SIG-M5 (cell line): ENCODE measurements around the gene FAM114A2.
"Not testable (repeated sequence)": the region's sequence is repeated elsewhere in the genome, so short reads cannot be mapped to it uniquely, and the experiment has no call there.

ENCODE experiments used
- DNase-seq: peaks from one replicate; lab custom pipeline; 2025; lab: John Stamatoyannopoulos, UW

The FAM114A2 gene

DNA sequence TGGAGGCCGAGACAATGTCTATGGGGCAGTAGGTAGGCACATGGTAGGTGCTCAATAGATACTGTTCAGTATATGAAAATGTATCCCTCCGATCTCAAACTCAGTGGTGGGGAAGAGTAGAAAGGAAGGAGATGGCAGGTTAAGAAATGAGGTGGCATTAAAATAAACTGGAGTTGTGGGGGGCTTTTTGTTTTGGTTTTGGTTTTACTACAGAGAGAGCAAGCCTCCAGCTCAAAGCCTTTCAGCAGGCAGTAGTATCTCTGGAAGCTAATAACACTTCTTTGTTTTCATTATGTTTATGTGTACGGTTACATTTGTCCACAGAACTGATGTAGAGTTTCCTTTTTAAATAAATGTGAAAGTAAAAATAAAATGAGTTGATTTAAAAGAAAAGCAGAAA, 8.6 kb upstream of the FAM114A2 start:
- DNase-seq: no peak

DNA sequence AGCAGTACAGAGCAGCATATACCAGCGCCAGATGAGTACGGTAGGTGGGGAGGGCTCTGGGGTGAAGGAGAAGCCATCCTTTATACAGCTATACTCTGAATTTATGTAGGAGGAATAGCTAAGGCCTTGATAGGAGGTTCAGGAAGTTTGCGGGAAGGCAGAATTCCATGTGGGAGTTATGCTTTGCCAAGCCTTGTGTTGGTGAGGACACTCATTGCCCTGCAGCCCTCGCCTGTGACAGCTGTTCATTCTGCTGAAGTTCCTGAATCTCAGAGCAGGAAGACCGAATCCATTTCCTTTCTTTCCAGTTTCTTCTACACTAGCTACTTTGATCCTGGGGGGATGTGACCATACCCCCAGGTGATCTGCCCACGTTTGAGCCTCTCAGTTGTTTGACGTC, 7.8 kb upstream of the FAM114A2 start:
- no peak for DNase-seq

DNA sequence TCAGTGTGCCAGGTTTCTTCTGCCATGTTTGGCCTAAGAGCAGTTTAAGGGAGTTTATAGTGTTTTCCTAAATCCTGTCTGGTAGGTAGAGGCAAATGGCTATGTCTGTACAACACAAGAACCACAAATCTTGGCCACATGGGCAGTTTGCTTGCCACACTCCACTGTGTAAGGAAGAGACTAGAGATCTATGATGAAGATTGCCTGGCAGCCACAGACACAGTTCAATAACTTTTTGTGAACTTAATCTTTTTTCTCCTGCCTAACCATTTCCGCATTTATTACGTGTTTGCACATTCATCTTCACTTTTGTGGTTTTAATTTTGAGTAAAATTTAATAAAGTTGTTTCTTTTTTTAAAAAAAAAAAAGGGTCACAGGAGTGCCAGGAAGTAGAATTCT, 5.9 kb upstream of the FAM114A2 start:
- DNase-seq: no peak

DNA sequence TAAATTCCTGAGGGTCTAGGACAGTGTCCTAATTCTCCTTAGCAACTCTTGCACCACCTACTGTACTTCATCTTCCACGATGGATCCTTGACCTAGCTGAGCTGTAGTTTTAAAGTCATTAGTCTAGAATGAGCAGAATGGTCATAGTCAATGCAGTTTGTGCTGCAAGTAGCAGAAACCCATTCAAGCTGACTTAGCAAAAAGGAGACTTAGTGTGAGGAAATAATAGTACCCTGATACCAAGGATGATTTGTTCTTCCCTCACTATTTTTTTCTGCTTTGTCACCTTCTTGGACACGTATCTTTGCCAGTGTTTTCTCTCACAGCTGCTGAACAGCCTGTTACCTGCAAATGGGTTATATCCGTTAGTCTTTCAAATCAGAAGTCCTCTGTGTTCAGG, 5.4 kb upstream of the FAM114A2 start:
- no peak for DNase-seq

DNA sequence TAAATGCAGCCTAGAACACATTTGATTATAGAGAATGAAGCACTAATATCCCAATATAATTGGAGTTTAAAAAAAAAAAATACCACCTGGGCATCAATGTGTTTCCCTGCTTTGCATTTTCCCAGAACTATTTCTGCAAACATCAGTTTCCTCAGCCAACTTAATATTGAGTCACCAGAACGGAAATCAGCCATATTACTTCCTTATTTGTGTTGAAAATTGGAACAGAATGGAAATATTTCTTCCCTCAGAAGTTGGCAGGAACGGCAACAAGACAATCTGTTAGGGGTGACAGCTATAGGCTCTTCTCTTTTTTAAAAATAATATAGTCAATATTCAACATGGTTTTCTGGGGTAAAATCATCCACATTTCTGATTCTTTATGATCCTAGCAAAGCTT, 4.1 kb upstream of the FAM114A2 start:
- no peak for DNase-seq

DNA sequence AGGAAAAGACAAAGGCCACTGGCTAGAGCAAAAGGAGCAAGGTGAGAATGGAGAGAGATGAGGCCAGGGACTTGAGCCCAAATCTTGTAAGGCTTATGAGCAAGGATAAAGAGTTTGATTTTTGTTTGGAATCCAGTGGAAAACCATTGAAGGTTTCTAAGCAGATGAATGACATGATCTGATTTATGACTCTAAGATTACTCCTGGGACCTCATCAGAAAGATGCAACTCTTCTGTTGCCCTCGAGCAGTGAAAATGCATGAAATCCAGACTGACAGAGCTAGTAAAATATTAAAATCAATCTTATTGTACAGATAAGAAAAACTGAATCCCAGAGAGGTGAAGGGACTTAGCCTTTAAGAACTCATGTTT, 734 bp upstream of the FAM114A2 start:
- no peak for DNase-seq

DNA sequence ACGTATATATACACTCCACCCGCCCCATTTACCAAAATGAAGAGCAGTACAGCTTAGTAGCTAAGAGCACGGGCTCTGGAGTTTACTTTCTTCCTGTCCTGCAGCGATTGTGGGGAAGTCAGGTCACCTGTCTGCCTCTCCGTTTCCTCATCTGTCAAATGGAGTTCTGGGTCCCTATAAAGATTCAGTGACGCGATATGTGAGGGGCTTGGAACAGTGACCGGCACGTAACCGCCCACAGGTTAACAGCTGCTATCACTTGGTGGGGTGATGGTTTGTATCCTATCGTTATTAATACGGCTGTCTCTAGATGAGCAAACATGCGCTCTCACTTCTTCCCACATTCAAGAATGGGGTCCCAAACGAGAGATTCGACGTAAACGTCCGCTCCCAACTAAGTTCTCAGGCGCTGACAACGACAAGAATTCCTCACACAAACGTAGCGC, 426 bp downstream of the FAM114A2 start:
- no peak for DNase-seq

DNA sequence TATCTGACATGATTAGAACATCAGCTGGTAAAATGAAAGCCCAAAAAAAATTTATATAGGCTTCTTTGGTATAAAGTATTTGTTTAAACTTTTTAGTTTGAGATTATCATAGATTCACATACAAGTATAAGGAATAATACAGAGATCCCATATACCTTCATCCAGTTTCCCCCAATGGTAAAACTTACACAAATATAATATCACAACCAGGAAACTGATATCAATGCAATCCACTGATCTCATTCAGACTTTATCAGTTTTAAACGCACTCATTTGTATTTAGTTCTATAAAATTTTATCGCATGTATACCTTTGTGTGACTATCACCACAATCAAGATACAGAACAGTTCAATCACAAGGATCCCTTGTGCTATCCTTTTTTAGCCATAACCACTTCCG, 3.8 kb downstream of the FAM114A2 start:
- DNase-seq: no peak

DNA sequence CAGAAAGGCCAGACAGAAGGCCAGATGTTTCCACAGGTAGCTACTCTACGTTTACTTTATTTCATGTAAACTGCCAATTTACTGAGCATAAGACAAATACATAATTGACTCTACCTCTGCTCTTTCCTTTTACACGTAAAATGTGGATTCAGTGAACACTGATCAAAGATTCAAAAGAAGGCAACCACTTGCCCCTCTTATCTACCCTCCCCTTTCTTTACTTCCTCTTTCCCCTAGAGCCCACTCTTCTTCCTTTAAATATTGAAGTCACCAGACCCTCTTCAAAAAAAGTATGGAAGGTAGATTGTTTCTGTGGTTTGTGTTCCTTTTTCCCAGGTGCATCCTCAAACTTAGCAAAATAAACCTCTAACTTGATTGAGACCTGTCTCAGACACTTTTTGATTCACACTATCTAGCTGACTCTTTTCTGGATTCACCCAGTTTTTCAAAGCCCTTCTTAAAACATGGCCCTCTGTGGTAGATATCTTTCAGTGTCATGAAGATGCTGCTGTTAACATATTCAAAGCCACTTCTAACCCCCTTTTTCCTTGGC, 6.7 kb downstream of the FAM114A2 start:
- no peak for DNase-seq

DNA sequence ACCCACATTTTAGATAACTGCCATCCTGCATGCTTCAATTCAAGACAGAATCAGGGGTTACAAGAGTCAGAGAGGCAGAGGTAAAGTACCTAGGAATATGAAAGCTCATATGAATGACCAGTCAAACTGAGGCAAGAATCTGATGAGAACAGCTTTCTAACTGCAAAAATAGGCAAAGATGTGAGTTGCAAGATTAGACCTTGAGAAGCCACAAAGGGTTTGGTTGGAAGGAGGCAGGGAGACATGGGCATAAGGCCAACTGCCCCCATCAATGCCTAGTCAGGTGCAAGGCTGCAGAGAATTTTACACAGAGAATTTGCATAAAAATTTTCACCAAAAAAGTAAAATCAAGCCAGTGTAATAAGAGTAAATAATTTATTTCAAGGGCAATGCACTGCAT, 12.8 kb downstream of the FAM114A2 start:
- no peak for DNase-seq

DNA sequence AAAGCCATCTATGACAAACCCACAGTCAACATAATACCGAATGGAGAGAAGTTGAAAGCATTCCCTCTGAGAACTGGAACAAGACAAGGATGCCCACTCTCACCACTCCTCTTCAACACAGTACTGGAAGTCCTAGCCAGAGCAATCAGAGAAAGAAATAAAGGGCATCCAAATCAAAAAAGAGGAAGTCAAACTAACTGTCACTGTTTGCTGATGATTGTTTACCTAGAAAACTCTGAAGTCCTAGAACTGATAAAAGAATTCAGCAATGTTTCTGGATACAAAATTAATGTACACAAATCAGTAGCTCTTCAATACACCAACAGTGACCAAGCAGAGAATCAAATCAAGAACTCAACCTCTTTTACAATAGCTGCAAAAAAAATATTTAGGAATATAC, 19.8 kb downstream of the FAM114A2 start:
- DNase-seq: not testable (repeated sequence)

DNA sequence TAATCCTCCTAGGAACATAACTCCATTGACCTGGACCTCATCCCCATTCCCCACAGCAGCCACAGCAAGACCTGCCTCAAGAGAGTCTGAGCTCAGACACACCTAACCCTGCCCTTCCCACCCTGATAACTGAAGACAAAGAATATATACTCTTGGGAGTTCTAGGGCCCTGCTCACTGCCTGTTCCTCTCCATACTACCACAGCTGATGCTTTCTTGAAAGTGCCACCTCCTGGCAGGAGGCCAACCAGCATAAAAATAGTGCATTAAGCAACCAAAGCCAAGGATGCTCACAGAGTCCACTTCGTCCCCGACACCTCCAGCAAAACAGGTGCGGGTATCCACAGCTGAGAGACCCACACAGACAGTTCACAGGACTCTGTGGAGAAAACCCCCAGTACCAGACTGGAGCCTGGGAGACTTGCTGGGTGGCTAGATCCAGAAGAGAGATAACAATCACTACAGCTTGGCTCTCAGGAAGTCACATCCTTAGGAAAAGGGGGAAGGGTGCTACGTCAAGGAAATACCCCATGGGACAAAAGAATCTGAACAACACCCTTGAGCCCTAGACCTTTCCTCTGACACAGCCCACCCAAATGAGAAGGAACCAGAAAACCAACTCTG, 23.5 kb downstream of the FAM114A2 start:
- DNase-seq: no peak

DNA sequence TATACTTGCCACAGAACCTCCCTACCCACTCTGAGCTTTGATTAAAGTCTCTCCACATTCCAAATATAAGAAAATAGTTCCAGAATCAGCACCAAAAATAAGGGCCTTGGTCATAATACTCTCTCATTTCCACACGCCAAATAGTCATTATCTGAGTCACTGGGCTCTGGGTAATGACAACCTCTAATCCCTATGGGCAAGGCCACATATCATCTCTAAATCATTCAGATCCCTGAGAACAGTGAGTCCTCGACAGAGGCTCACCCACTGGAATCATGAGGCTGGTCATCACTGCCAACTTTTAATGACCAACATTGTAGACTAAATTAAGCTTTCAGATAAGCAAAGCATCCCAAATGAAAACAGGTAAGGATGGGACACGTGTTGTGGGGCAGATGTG, 28.1 kb downstream of the FAM114A2 start:
- DNase-seq: no peak

DNA sequence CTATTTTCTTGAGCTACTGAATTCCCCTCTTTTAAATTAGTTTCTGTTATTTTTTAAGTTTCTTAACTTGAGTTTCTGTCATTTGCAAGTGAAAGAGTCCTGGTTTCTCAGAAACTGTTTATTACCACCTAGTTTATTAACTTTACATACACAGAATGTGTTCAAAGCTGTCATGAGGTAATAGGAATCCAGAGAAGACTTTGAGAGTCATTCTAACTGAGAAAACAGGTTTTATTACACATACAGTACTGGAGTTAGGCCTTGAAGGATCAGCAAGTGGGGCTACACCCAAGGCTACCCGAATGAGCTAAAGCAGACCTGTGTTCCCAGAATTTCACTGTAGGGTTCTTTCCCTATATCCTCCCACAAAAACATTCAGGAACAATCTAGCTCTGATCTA, 33.1 kb downstream of the FAM114A2 start:
- DNase-seq: no peak

DNA sequence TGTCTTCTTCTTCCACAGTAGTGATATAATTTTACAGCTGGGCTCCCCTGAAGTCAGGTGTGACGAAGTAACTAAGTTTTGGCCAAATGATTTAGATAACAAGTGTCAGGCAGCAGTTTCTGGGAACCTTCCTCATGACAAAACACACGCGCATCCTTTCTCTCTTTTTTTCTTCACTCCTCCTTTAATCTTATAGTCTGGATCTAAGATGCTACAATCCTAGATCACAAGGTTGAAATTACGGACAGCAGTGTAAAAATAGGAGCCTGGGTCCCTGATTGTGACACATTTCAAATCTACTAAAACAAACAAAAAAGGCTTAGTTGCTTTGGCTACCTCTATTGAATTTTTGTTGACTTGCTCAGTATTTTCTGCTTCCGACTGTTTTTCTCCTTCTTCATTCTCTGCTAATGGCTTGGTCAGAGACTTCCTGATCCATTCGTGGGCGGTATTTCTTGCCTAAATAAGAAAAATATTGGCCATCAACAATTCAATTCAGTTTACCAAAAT, 36.1 kb downstream of the FAM114A2 start:
- no peak for DNase-seq

DNA sequence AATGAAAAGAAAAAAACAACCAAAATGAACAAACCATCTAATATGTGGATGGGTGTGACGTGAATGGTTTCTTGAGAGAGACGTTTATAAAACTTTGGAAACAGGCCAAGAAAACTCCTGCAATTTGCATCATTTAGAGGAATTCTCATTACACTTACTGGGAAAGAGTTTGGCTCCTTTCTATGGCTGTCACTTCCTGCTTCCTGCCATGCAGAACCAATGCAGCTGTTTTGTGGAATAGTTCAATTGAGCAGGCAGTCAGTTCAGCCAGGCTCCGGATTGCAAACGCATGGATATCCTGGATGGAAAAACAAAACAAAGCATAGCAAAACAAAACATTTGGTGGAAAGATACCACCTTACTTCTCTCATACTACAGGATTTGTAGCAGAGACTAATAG, 36.6 kb downstream of the FAM114A2 start:
- DNase-seq: no peak

DNA sequence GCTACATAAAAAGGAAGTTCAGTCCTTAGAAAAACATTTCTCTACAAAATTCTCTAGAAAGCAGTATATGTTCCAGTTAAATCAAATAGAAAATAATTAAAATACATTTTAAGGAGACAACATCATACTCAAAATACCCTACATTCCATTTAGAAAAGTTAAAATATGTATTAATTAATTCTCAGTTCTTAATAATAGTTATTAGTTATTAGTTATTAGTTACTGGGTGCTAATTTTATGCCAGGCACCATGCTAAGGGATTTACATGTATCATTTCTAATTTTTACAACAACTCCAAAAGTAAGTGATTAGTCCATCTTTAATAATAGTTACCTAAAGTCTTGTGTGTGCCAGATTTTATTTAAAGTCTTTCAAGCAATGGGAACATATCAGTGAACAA, 38.0 kb downstream of the FAM114A2 start:
- DNase-seq: no peak

DNA sequence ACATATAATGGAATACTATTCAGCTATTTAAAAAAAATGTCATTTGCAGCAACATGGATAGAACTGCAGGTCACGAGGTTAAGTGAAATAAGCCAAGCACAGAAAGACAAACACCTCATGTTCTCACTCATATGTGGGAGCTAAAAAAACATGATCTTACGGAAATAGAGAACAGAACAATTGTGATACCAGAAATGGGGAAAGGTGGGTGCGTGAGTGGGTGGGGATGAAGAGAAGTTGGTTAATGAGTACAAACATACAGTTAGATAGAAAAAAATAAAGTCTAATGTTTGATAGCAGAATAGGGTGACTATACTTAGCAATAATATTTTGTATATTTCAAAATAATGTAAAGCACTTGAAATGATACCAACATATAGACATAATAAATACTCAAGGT, 38.7 kb downstream of the FAM114A2 start:
- DNase-seq: no peak

DNA sequence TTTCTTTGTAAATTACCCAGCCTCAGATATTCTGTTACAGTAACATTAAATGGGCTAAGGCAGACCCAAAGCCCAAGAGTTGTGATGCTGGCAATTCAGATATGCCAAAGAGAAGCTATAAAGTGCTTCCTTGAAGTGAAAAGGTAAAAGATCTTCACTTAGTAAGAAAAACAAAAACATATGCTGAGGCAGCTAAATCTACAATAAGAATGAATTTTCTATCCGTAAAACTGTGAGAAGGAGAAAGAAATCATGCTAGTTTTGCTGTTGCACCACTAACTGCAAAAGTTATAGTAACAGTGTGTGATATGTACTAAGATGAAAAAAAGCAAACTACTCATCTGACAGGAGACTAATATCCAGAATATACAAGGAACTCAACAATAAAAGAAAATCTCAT, 39.9 kb downstream of the FAM114A2 start:
- no peak for DNase-seq

DNA sequence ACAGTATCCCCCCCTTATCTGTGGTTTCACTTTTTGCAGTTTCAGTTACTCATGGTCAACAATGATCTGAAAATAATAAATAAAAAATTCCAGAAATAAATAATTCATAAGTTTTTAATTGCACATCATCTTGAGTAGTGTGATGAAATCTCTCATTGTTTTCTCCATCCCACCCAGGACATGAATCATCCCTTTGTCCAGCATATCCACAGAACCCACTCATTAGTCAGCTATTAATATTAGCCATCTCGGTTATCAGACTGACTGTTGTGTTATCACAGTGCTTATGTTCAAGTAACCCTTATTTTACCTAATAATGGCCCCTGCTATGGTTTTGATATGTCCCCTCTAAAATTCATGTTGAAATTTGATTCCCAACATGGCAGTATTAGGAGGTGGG, 40.7 kb downstream of the FAM114A2 start:
- no peak for DNase-seq

DNA sequence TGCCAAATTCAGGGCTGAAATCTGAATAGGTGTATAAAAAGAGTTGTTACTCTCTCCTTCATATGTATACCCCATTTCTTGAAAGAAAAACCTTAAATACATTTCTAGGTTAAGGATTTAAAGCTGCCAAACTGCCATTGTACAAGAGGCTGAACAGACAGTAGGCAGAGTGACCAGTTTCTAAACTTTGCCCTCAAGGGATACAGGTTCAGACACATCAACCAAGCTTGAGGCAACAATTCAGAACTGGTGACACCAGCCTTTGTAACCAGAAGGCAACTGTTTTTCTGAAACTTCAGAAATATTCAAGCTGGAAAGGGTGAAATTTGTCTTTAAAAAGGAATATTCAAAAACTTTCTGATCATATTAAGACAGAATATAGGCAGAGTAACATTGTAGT, 47.5 kb downstream of the FAM114A2 start:
- no peak for DNase-seq

DNA sequence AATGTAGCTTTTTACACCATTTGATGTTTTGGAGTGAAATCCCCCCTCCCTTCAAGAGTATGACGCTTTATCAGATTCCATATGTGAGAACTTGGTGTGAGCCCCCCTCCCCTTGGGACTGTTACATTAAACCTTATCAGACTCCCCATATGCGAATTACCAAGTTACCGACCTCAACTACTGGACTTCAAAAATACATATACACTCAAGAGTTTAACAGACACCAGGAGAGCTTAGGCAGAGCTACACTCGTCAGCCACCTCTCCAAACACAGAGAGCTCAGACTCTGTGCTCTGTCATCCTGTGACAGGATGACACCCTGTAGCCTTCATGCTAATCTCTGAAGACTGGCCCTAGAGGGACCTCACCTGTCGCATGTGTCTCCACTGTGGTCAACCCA, 50.2 kb downstream of the FAM114A2 start:
- no peak for DNase-seq

DNA sequence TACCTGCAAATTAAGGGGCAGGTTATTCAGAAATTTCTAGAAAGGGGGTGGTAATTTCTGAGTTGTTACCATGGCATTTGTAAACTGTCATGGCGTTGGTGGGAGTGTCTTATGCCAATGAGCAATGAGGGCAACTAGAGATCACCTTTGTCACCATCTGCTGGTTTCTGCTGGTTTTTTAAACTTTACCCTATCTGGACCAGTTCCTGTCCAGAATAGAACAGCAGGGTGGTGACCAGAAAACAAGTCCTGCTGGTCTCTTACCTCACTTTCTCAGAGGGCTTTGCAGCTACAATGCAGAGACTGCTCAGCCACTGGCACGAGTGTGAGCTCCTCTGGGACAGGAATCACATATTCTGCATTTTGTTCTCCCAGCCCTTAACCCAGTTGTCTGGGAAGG, 51.4 kb downstream of the FAM114A2 start:
- DNase-seq: no peak

DNA sequence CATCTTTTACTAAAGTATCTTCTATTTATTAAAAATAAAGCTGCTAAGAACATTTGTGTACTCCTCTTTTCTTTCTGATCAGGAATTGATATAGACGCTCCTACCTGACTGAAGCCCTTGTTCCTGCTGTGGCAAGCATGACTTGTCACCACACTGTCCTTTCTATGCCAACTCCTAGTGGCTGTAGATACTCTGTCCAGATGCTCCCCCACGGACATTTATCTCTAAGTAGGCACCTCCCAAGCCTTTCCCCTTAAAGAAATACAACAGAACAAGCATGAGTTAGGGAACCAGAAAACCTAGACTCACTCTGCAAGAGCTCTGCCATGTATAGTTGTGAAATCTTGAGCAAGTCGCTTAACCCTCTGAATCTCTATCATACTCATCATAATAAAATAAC, 53.2 kb downstream of the FAM114A2 start:
- no peak for DNase-seq
